NB4 (cell line): ENCODE results near the gene ZAP70.
"Not testable (repeated sequence)": the region's sequence is repeated elsewhere in the genome, so short reads cannot be mapped to it uniquely, and the experiment has no call there.

Source experiments
- DNase-seq: peaks from one replicate; pipeline ENCODE4 v3.0.0; 2010; ENCODE audit warnings: low read depth
- H3K4me3 ChIP-seq: one replicate; pipeline ENCODE4 v1.5.1; 2011; ENCODE audit warnings: mild to moderate bottlenecking, low read depth, low read length, moderate library complexity
- CTCF ChIP-seq: IDR thresholded peaks from one replicate; pipeline ENCODE4 v1.5.1; 2012; ENCODE audit warnings: low read depth, low read length
- MYC ChIP-seq: IDR thresholded peaks from 2 replicates; pipeline ENCODE4 v1.6.1; 2011; ENCODE audit warnings: low read depth, low read length
- POLR2A ChIP-seq: IDR thresholded peaks from 2 replicates; pipeline ENCODE4 v1.6.1; 2011; ENCODE audit warnings: mild to moderate bottlenecking; ENCODE audit not compliant: insufficient read length; ENCODE audit errors: extremely low read depth
- TF ChIP-seq, protein P1 (sequence below): IDR thresholded peaks from 2 replicates; pipeline ENCODE4 v1.6.1; 2011; ENCODE audit warnings: low read depth, low read length

The ZAP70 gene

GRCh38 chr2:97677480-97677879, 35.9 kb upstream of the ZAP70 start:
- no peak for DNase-seq
- no peak overlapping the region for H3K4me3 ChIP-seq
- TF ChIP-seq, protein P1, sequence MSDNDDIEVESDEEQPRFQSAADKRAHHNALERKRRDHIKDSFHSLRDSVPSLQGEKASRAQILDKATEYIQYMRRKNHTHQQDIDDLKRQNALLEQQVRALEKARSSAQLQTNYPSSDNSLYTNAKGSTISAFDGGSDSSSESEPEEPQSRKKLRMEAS: no peak
- TF ChIP-seq CTCF: no peak
- TF ChIP-seq POLR2A: no peak
- no peak for TF ChIP-seq MYC

GRCh38 chr2:97678298-97678697, 35.1 kb upstream of the ZAP70 start:
- DNase-seq: peak; percentile 39
- TF ChIP-seq CTCF (no peak), POLR2A (no peak), MYC (no peak)
- TF ChIP-seq, protein P1: no peak
- no peak overlapping the region for H3K4me3 ChIP-seq

- DNase-seq, H3K4me3 ChIP-seq: not testable (repeated sequence)
Measured at GRCh38 chr2:97687235-97687634, 26.1 kb upstream of the ZAP70 start.

GRCh38 chr2:97688062-97688827, 25.1 kb upstream of the ZAP70 start:
- H3K4me3 ChIP-seq: no peak overlapping the region
- TF ChIP-seq, protein P1: no peak
- TF ChIP-seq MYC (no peak), CTCF (no peak), POLR2A (no peak)
- no peak for DNase-seq

GRCh38 chr2:97691166-97691565, 22.2 kb upstream of the ZAP70 start:
- no peak for TF ChIP-seq MYC
- TF ChIP-seq, protein P1: no peak
- no peak overlapping the region for H3K4me3 ChIP-seq
- DNase-seq: no peak

DNA sequence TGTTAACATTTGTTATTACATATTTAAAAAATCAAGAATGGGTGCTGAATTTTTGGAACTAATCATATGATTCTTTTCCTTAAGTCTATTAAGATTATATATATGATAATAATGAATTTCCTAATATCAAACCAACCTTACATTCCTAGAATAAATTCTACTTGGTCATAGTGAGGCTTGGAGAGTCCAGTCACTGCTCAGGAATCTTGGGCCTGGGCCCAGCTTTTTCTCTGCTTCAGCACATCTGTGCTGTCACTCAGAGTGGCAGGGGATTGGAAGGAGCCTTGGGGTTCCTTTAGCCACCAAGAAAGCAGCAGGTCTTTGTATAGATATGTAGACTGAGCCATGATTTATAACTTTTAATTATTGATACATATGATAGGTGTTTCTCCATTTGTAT, 19.9 kb upstream of the ZAP70 start:
- no peak overlapping the region for H3K4me3 ChIP-seq
- no peak for DNase-seq
- TF ChIP-seq POLR2A: no peak

- DNase-seq: no peak
- no peak for TF ChIP-seq POLR2A
- TF ChIP-seq, protein P1: no peak
- TF ChIP-seq CTCF: no peak
- TF ChIP-seq MYC: no peak
- no peak overlapping the region for H3K4me3 ChIP-seq
Measured at GRCh38 chr2:97695744-97696143, 17.6 kb upstream of the ZAP70 start.
